Stomach (tissue), 9 donors: ENCODE data around the gene ESRRG. TPM values are rescaled to one million over a fixed set of nuclear protein-coding genes. Genes with fewer than 3 reads are reported as not detected.

ENCODE experiments used
- DNase-seq, 2 donors: peaks; one replicate each; pipeline versions ENCODE4 v3.0.0 to v3.0.0-alpha.2; 2013 to 2019
- H3K27ac ChIP-seq, 5 donors: fragments of 200-600 bp in 4 of 5; sonication (generic) in 4 of 5; one replicate each; pipeline ENCODE4 v1.5.1; 2013 to 2019; ENCODE audit warnings: mild to moderate bottlenecking in 1 of 5, moderate library complexity in 1 of 5
- H3K27me3 ChIP-seq, 3 donors: fragments of 200-600 bp; sonication (generic); one replicate each; pipeline ENCODE4 v1.5.1; 2017 to 2019; ENCODE audit warnings: mixed run types in 1 of 3
- H3K36me3 ChIP-seq, 4 donors: fragments of 200-600 bp; sonication (generic); 1 replicate in 3 of 4; 2 replicates in 1 of 4; pipeline ENCODE4 v1.5.1; 2016 to 2019
- H3K4me1 ChIP-seq, 4 donors: fragments of 200-600 bp; sonication (generic); one replicate each; pipeline ENCODE4 v1.5.1; 2016 to 2019
- H3K4me3 ChIP-seq, 4 donors: fragments of 200-600 bp; sonication (generic) in 3 of 4; one replicate each; pipeline ENCODE4 v1.5.1; 2016 to 2019; ENCODE audit warnings: mild to moderate bottlenecking in 1 of 4
- H3K9me3 ChIP-seq, 4 donors: fragments of 200-600 bp; sonication (generic); one replicate each; pipeline ENCODE4 v1.5.1; 2016 to 2019
- EP300 ChIP-seq: sonication (generic); formaldehyde crosslinking; IDR thresholded peaks from one replicate; pipeline ENCODE4 v1.6.1; 2017; ENCODE audit warnings: antibody characterized with exemption
- POLR2A ChIP-seq, 4 donors: fragments of 450-650 bp; IDR thresholded peaks; one replicate each; pipeline ENCODE4 v1.6.1; 2016; ENCODE audit warnings: antibody characterized with exemption in 4 of 4, control low read depth in 2 of 4, mild to moderate bottlenecking in 1 of 4, moderate library complexity in 1 of 4
- POLR2AphosphoS5 ChIP-seq, 3 donors: sonication (generic); formaldehyde crosslinking; IDR thresholded peaks; one replicate each; pipeline ENCODE4 v1.6.1; 2016; ENCODE audit warnings: antibody characterized with exemption in 3 of 3
- WGBS, 5 donors: extraction: QIAGEN DNeasy Blood & Tissue Kit in 3 of 5; methylation state at CpG; one replicate each; pipeline versions ENCODE4 v1.1.5 to v1.1.7; 2013 to 2018; 5-methylcytosine and 5-hydroxymethylcytosine counted together
- intact Hi-C: fragments of 100-400 bp; cut with DNase I; formaldehyde crosslinking; loops from one replicate; pipeline ENCODE4 v1.15.1; 2023; ENCODE audit warnings: low total_unique reads
- polyA plus RNA-seq, 3 donors: library from polyadenylated mRNA; stranded (reverse); fragments of 200-250 nt; gene quantifications; one replicate each; pipeline ENCODE4 v1.2.3, GENCODE V29; 2013
- total RNA-seq, 5 donors: library from RNA; depleted of rRNA; stranded (reverse); fragments of >200 nt; gene quantifications; one replicate each; pipeline versions ENCODE4 v1.1.0 to v1.2.3, GENCODE V29; 2014 to 2016
- TF ChIP-seq, protein P1 (sequence below), 7 experiments: fragments of 450-650 bp in 4 of 7; fragments of 200-600 bp in 3 of 7; sonication (generic) in 3 of 7; IDR thresholded peaks; one replicate each; pipeline ENCODE4 v1.5.1; 2016 to 2019; ENCODE audit warnings: antibody characterized with exemption in 7 of 7, control low read depth in 2 of 7, mild to moderate bottlenecking in 1 of 7
- donor health status: healthy with polysubstance abuse.
- donor health status: Bipolar disorder and iron deficiency.
- donor health status: healthy.

The ESRRG gene
- total and polyA plus RNA-seq, 8 donors: 0.29 to 247 (median 34.2) TPM

DNA sequence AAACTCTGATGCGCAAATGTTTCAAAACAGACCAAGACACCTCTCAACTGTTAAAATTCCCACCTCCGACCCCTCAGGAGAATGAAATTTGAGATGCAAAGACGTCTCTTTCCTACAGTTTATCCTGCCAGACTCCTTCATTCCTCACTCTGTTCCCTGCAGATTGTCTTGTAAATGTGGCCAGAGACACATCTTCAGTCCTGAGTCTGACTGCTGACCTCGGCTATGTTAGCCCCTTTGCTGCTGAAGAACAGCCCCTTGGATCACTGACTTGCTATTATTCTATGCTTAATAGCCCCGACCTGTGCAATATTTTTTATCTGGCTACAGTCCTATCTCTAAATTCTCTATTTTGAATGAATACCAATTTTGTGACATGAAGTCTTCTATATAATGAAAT, 16.6 kb upstream of the ESRRG start:
- H3K36me3 ChIP-seq: no peaks in the 10 kb centered on the region
- no peak for TF ChIP-seq EP300
- no peak for TF ChIP-seq POLR2A (IDR thresholded peaks at IDR 0.05)
- no peak for TF ChIP-seq POLR2AphosphoS5 (IDR thresholded peaks at IDR 0.05)
- TF ChIP-seq, protein P1, sequence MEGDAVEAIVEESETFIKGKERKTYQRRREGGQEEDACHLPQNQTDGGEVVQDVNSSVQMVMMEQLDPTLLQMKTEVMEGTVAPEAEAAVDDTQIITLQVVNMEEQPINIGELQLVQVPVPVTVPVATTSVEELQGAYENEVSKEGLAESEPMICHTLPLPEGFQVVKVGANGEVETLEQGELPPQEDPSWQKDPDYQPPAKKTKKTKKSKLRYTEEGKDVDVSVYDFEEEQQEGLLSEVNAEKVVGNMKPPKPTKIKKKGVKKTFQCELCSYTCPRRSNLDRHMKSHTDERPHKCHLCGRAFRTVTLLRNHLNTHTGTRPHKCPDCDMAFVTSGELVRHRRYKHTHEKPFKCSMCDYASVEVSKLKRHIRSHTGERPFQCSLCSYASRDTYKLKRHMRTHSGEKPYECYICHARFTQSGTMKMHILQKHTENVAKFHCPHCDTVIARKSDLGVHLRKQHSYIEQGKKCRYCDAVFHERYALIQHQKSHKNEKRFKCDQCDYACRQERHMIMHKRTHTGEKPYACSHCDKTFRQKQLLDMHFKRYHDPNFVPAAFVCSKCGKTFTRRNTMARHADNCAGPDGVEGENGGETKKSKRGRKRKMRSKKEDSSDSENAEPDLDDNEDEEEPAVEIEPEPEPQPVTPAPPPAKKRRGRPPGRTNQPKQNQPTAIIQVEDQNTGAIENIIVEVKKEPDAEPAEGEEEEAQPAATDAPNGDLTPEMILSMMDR (IDR thresholded peaks at IDR 0.05): no peak
- H3K9me3 ChIP-seq: no peaks in the 10 kb centered on the region
- no peaks in the 10 kb centered on the region for H3K27me3 ChIP-seq
- H3K4me1 ChIP-seq: no peaks in the 10 kb centered on the region
- intact Hi-C loops: no loop called here
- no peak overlapping the region for H3K4me3 ChIP-seq
- DNase-seq: no peak
- no peak overlapping the region for H3K27ac ChIP-seq
- WGBS, 5 donors: 50 to 62% (median 56%) methylated on average over 5 of the region's 5 CpGs

DNA sequence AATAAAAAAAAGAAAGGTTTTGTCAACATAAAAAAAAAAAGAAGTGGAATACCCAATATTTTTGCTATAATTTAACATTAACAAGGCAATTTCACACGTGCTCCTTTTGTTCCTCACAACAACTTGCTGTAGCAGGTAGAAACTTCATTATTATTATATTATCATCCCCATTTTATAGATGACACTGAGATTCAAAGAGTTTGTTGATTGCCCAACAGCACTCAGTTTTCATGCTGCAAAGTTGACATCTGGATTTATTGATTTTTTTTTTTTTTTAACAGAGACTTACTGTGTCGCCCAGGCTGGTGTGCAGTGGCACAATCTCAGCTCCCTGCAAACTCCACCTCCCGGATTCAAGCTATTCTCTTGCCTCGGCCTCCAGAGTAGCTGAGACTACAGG, 8.9 kb upstream of the ESRRG start:
- H3K9me3 ChIP-seq: no peaks in the 10 kb centered on the region
- DNase-seq: no peak
- H3K27ac ChIP-seq: no peak overlapping the region
- H3K4me3 ChIP-seq: no peak overlapping the region
- H3K27me3 ChIP-seq: no peaks in the 10 kb centered on the region
- WGBS, 5 donors: 91 to 95% (median 92%) methylated on average over 4 of the region's 4 CpGs
- H3K4me1 ChIP-seq: no peaks in the 10 kb centered on the region
- intact Hi-C loops: no loop called here
- H3K36me3 ChIP-seq: no peaks in the 10 kb centered on the region
- TF ChIP-seq POLR2AphosphoS5 (IDR thresholded peaks at IDR 0.05): no peak
- no peak for TF ChIP-seq POLR2A (IDR thresholded peaks at IDR 0.05)
- TF ChIP-seq EP300: no peak
- TF ChIP-seq, protein P1 (IDR thresholded peaks at IDR 0.05): no peak

DNA sequence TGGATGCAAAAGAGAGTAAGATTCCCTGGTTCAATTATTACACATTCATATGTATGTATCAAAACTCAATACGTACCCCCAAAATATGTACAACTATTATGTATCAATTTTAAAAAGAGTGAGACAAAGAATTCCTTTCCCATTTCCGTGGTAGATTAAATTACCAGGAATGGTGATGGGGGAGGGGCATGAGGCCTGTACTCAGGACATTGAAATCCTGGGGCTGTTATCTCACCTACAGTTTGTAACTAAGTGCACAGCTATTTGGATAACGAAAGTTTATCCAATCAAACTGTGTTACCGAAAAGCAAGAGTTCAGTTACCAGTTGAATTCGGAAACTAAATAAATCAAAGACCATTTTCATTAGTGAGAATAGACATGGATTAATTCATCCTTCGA, 8.3 kb upstream of the ESRRG start:
- H3K27ac ChIP-seq: no peak overlapping the region
- 62 to 86% (median 75%) methylated on average over 6 of the region's 6 CpGs for WGBS, 5 donors
- H3K9me3 ChIP-seq: no peaks in the 10 kb centered on the region
- no peak for TF ChIP-seq POLR2A (IDR thresholded peaks at IDR 0.05)
- intact Hi-C loops: no loop called here
- no peaks in the 10 kb centered on the region for H3K4me1 ChIP-seq
- DNase-seq: no peak
- H3K4me3 ChIP-seq: no peak overlapping the region
- no peaks in the 10 kb centered on the region for H3K36me3 ChIP-seq
- no peaks in the 10 kb centered on the region for H3K27me3 ChIP-seq

DNA sequence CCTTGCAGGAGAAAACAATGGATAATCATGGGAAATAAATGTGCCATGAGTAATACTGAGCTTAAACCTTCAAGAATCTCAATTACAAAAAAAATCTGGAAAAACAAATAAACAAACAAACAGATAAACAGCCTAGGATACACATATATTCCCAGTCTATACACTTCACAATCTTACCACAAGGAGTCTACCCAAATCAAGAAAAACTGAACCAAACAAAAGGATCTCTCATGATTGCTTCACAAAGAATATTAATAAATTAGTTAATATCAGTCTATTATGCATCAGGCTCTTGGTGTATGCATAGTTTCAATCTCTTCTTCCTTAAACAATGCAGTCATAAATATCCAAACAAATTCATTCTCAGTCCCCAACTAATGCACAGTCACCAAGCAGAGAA, 3.2 kb upstream of the ESRRG start:
- no peak overlapping the region for H3K27ac ChIP-seq
- no peaks in the 10 kb centered on the region for H3K36me3 ChIP-seq
- DNase-seq: no peak
- intact Hi-C loops: no loop called here
- TF ChIP-seq, protein P1 (IDR thresholded peaks at IDR 0.05): peak in 1 of 7 experiments; percentile 12
- no peak for TF ChIP-seq EP300
- H3K9me3 ChIP-seq: no peaks in the 10 kb centered on the region
- H3K27me3 ChIP-seq: peaks cover 0 to 18% (median 0%) of the 10 kb centered on the region in 3 donors
- peaks cover 0 to 19% (median 9%) of the 10 kb centered on the region in 4 donors for H3K4me1 ChIP-seq
- H3K4me3 ChIP-seq: no peak overlapping the region

DNA sequence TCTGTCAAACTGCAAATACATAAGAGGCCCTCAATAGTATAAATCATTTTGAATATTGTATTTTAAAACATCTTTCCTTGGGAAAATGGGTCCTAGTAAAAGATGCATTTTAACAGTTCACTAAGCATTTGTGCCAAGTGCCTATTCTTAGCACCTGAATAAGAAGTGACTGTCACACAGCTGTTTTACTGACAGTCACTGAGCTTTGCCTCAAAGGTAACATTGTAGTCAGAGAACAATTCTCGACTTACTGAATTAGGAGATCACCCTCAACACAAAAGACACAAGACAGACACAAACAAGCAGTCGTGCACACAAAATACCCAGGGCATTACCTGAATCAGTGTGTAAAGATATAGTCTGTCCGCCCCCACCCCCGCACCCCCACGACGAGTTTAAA, 408 bp downstream of the ESRRG start:
- TF ChIP-seq POLR2AphosphoS5 (IDR thresholded peaks at IDR 0.05): no peak
- TF ChIP-seq POLR2A (IDR thresholded peaks at IDR 0.05): no peak
- TF ChIP-seq, protein P1 (IDR thresholded peaks at IDR 0.05): no peak
- no peak for TF ChIP-seq EP300
- peak in 1 of 2 donors; percentile 11 for DNase-seq
- WGBS, 5 donors: 1 to 7% (median 4%) methylated on average over 6 of the region's 6 CpGs
- Histone ChIP-seq H3K27ac (peak overlapping the region; percentile 67 to 80 (median 68)), H3K27me3 (peaks cover 0 to 18% (median 0%) of the 10 kb centered on the region in 3 donors), H3K4me3 (peak overlapping the region; percentile 40 to 51 (median 42)), H3K4me1 (peaks cover 0 to 19% (median 9%) of the 10 kb centered on the region in 4 donors), H3K9me3 (no peaks in the 10 kb centered on the region), H3K36me3 (no peaks in the 10 kb centered on the region)
- intact Hi-C loops: no loop called here
